ENCODE measurements around the gene IMMP2L.

The IMMP2L gene

GRCh38 chr7:111364413-111364812, 197.9 kb downstream of the IMMP2L start:
- Mint-ChIP-seq H3K4me3 (no peak overlapping the region), H3K27me3 (ENCODE audit: low read depth, poor library complexity) (no peaks in the 10 kb centered on the region), H3K27ac (no peak overlapping the region), H3K4me1 (peaks cover 16% of the 10 kb centered on the region), H3K9me3 (no peaks in the 10 kb centered on the region), H3K36me3 (ENCODE audit: low read depth) (no peaks in the 10 kb centered on the region)
- no peak for TF ChIP-seq CTCF (IDR thresholded peaks at IDR 0.05)
- DNase-seq: no peak

GRCh38 chr7:111363099-111363498, 199.2 kb downstream of the IMMP2L start:
- Mint-ChIP-seq H3K4me1 (peaks cover 18% of the 10 kb centered on the region), H3K27ac (no peak overlapping the region), H3K36me3 (ENCODE audit: low read depth) (no peaks in the 10 kb centered on the region), H3K27me3 (ENCODE audit: low read depth, poor library complexity) (no peaks in the 10 kb centered on the region), H3K4me3 (no peak overlapping the region), H3K9me3 (no peaks in the 10 kb centered on the region)
- TF ChIP-seq CTCF (IDR thresholded peaks at IDR 0.05): no peak
- DNase-seq: no peak

GRCh38 chr7:111362506-111363054, 199.7 kb downstream of the IMMP2L start:
- no peaks in the 10 kb centered on the region for H3K27me3 Mint-ChIP-seq (ENCODE audit: low read depth, poor library complexity)
- no peak overlapping the region for H3K4me3 Mint-ChIP-seq
- H3K36me3 Mint-ChIP-seq (ENCODE audit: low read depth): no peaks in the 10 kb centered on the region
- DNase-seq: no peak
- no peaks in the 10 kb centered on the region for H3K9me3 Mint-ChIP-seq
- no peak overlapping the region for H3K27ac Mint-ChIP-seq
- TF ChIP-seq CTCF (IDR thresholded peaks at IDR 0.05): no peak
- peaks cover 22% of the 10 kb centered on the region for H3K4me1 Mint-ChIP-seq

GRCh38 chr7:111358915-111359314, 203.4 kb downstream of the IMMP2L start:
- no peak for TF ChIP-seq CTCF (IDR thresholded peaks at IDR 0.05)
- H3K27ac Mint-ChIP-seq: no peak overlapping the region

GRCh38 chr7:111357691-111358090, 204.6 kb downstream of the IMMP2L start:
- no peak for TF ChIP-seq CTCF (IDR thresholded peaks at IDR 0.05)
- H3K27me3 Mint-ChIP-seq (ENCODE audit: low read depth, poor library complexity): no peaks in the 10 kb centered on the region
- no peaks in the 10 kb centered on the region for H3K36me3 Mint-ChIP-seq (ENCODE audit: low read depth)
- H3K27ac Mint-ChIP-seq: peak overlapping the region; percentile 3
- H3K4me3 Mint-ChIP-seq: no peak overlapping the region
- peaks cover 16% of the 10 kb centered on the region for H3K4me1 Mint-ChIP-seq
- no peaks in the 10 kb centered on the region for H3K9me3 Mint-ChIP-seq
- DNase-seq: no peak

More at GRCh38 chr7:111358915-111359314, 203.4 kb downstream of the IMMP2L start:
- H3K9me3 Mint-ChIP-seq: no peaks in the 10 kb centered on the region
- H3K27me3 Mint-ChIP-seq (ENCODE audit: low read depth, poor library complexity): no peaks in the 10 kb centered on the region
- no peaks in the 10 kb centered on the region for H3K36me3 Mint-ChIP-seq (ENCODE audit: low read depth)
- H3K4me1 Mint-ChIP-seq: peaks cover 29% of the 10 kb centered on the region
- no peak for DNase-seq
- H3K4me3 Mint-ChIP-seq: no peak overlapping the region

GRCh38 chr7:111356941-111357340, 205.4 kb downstream of the IMMP2L start:
- Mint-ChIP-seq H3K4me3 (no peak overlapping the region), H3K27me3 (ENCODE audit: low read depth, poor library complexity) (no peaks in the 10 kb centered on the region), H3K9me3 (no peaks in the 10 kb centered on the region), H3K4me1 (peaks cover 13% of the 10 kb centered on the region), H3K36me3 (ENCODE audit: low read depth) (no peaks in the 10 kb centered on the region), H3K27ac (no peak overlapping the region)
- no peak for TF ChIP-seq CTCF (IDR thresholded peaks at IDR 0.05)
- no peak for DNase-seq

All from nephron progenitor cell (in vitro differentiated cells).